ENCODE measurements around the gene PRKCE.
"Not testable (repeated sequence)": the region's sequence is repeated elsewhere in the genome, so short reads cannot be mapped to it uniquely, and the experiment has no call there.

Gene PRKCE

GRCh38 chr2:45843136-45843535 is 191.7 kb downstream of the PRKCE start:
- no peak for DNase-seq

- DNase-seq: no peak
Observed at GRCh38 chr2:45844796-45845457, 193.5 kb downstream of the PRKCE start.

GRCh38 chr2:45845566-45845965 is 194.1 kb downstream of the PRKCE start:
- no peak for DNase-seq

- no peak for DNase-seq
Observed at GRCh38 chr2:45849491-45850283, 198.2 kb downstream of the PRKCE start.

- DNase-seq: no peak
Observed at GRCh38 chr2:45850558-45850957, 199.1 kb downstream of the PRKCE start.

- DNase-seq: no peak
Observed at GRCh38 chr2:45851111-45851510, 199.6 kb downstream of the PRKCE start.

- no peak for DNase-seq
Observed at GRCh38 chr2:45851576-45852304, 200.3 kb downstream of the PRKCE start.

- no peak for DNase-seq
Observed at GRCh38 chr2:45852450-45853150, 201.1 kb downstream of the PRKCE start.

GRCh38 chr2:45855374-45855773 is 203.9 kb downstream of the PRKCE start:
- no peak for DNase-seq

GRCh38 chr2:45856391-45857274 is 205.2 kb downstream of the PRKCE start:
- no peak for DNase-seq

- DNase-seq: no peak
Observed at GRCh38 chr2:45857275-45857609, 205.8 kb downstream of the PRKCE start.

GRCh38 chr2:45857867-45858520 is 206.5 kb downstream of the PRKCE start:
- no peak for DNase-seq

GRCh38 chr2:45858872-45859271 is 207.4 kb downstream of the PRKCE start:
- DNase-seq: not testable (repeated sequence)

- no peak for DNase-seq
Observed at GRCh38 chr2:45859682-45860081, 208.2 kb downstream of the PRKCE start.

- DNase-seq: no peak
Observed at GRCh38 chr2:45860136-45861121, 209.0 kb downstream of the PRKCE start.

GRCh38 chr2:45862843-45863242 is 211.4 kb downstream of the PRKCE start:
- DNase-seq: peak; percentile 60 to 65

GRCh38 chr2:45864121-45864520 is 212.6 kb downstream of the PRKCE start:
- no peak for DNase-seq

- DNase-seq: no peak
Observed at GRCh38 chr2:45867349-45867748, 215.9 kb downstream of the PRKCE start.

GRCh38 chr2:45867800-45868199 is 216.3 kb downstream of the PRKCE start:
- no peak for DNase-seq

- no peak for DNase-seq
Observed at GRCh38 chr2:45869165-45869501, 217.7 kb downstream of the PRKCE start.

GRCh38 chr2:45871025-45871424 is 219.6 kb downstream of the PRKCE start:
- DNase-seq: no peak
